ENCODE data around the gene PTPN1. TPM values are rescaled to one million over a fixed set of nuclear protein-coding genes. Genes with fewer than 3 reads are reported as not detected.
A peak's percentile ranks its signal among the peaks of the same experiment; 100 is the strongest.

PTPN1 gene
- total and polyA plus RNA-seq, 2 of the 13 experiments (the other 11 are each of a cell fraction or from before 2014, with no cell fraction given), result 17.7 to 37.2 TPM

- TF ChIP-seq ZNF33B (CRISPR knock-in tag; IDR thresholded peaks at IDR 0.05), result peak; percentile 73; the same call in 1 of the 2 replicates
- no peak for TF ChIP-seq ZFP41 (CRISPR knock-in tag; IDR thresholded peaks at IDR 0.05; ENCODE audit: borderline replicate concordance)
- peak; percentile 92 for TF ChIP-seq GATAD2A (CRISPR knock-in tag; IDR thresholded peaks at IDR 0.05)
- TF ChIP-seq ETS1 (CRISPR knock-in tag; IDR thresholded peaks at IDR 0.05), result no peak
- no peak for TF ChIP-seq BATF2 (CRISPR knock-in tag; IDR thresholded peaks at IDR 0.05)
- TF ChIP-seq ZBTB38 (CRISPR knock-in tag; IDR thresholded peaks at IDR 0.05), result peak; percentile 91
- peak; percentile 58; the same call in 1 of the 2 replicates for TF ChIP-seq KLF13 (CRISPR knock-in tag; IDR thresholded peaks at IDR 0.05)
- no peak for TF ChIP-seq POLR2AphosphoS2 (IDR thresholded peaks at IDR 0.05; ENCODE audit: low read depth, low read length)
- no peak for TF ChIP-seq PCBP1 (IDR thresholded peaks at IDR 0.05; ENCODE audit: borderline replicate concordance, low read depth, low read length)
- no peak for TF ChIP-seq CHD4 (IDR thresholded peaks at IDR 0.05; ENCODE audit: borderline replicate concordance, low read length)
- TF ChIP-seq ARNT2 (CRISPR knock-in tag; IDR thresholded peaks at IDR 0.05; ENCODE audit: low read depth), result peak; percentile 53; the same call in 1 of the 2 replicates
- peak; percentile 81 for TF ChIP-seq FOXP4 (CRISPR knock-in tag; IDR thresholded peaks at IDR 0.05)
- TF ChIP-seq ZNF234 (CRISPR knock-in tag; conservative IDR thresholded peaks at IDR 0.05), result no peak
- no peak for TF ChIP-seq TRIM22 (IDR thresholded peaks at IDR 0.05)
- TF ChIP-seq ZKSCAN1 (IDR thresholded peaks at IDR 0.05; ENCODE audit: low read length), result no peak
- peak; percentile 2; the same call in 1 of the 2 replicates for TF ChIP-seq ZNF670 (CRISPR knock-in tag; IDR thresholded peaks at IDR 0.05; ENCODE audit: borderline replicate concordance)
- peak; percentile 72 for TF ChIP-seq ZNF263 (CRISPR knock-in tag; IDR thresholded peaks at IDR 0.05)
- TF ChIP-seq ARNT (IDR thresholded peaks at IDR 0.05), result no peak
- TF ChIP-seq RFX3 (CRISPR knock-in tag; IDR thresholded peaks at IDR 0.05), result no peak
- no peak for TF ChIP-seq ISX (CRISPR knock-in tag; conservative IDR thresholded peaks at IDR 0.05)
- peak; percentile 67; the same call in 1 of the 2 replicates for TF ChIP-seq ZNF776 (CRISPR knock-in tag; IDR thresholded peaks at IDR 0.05)
- TF ChIP-seq NCOA1 (CRISPR knock-in tag; IDR thresholded peaks at IDR 0.05), result no peak; the same call in 1 of the 2 replicates
- TF ChIP-seq ZNF713 (CRISPR knock-in tag; IDR thresholded peaks at IDR 0.05), result no peak
- TF ChIP-seq ZBTB46 (CRISPR knock-in tag; IDR thresholded peaks at IDR 0.05; ENCODE audit: borderline replicate concordance), result peak; percentile 73; the same call in 1 of the 2 replicates
- TF ChIP-seq RAD51 (IDR thresholded peaks at IDR 0.05; ENCODE audit: borderline replicate concordance), result no peak
- peak; percentile 83 for TF ChIP-seq ZSCAN31 (CRISPR knock-in tag; IDR thresholded peaks at IDR 0.05; ENCODE audit: low read depth)
Measured at GRCh38 chr20:50460608-50461267, 49.4 kb upstream of the PTPN1 start (continued).
